ENCODE results near the gene CCN6.

The CCN6 gene

GRCh38 chr6:112029045-112029822 lies 24.7 kb upstream of the CCN6 start (continued):
- TF ChIP-seq ZNF660 (tag by site-specific recombination; IDR thresholded peaks at IDR 0.05): peak; percentile 55; the same call in 1 of the 2 replicates
- peak; percentile 85 for TF ChIP-seq ZBTB17 (tag by site-specific recombination; IDR thresholded peaks at IDR 0.05)
- TF ChIP-seq ZNF768 (tag by site-specific recombination; IDR thresholded peaks at IDR 0.05): no peak

- POLR2A ChIA-PET: no interaction called here
- CTCF ChIA-PET: interaction anchor here (0.6 to 3.3 kb wide), 5 partner anchors 8 to 436 kb away, joined by 3 to 19 read pairs (median 3); no protein-coding TSS in a partner anchor
Observed at GRCh38 chr6:112030206-112030960, 23.5 kb upstream of the CCN6 start.

More at GRCh38 chr6:112030206-112030960, 23.5 kb upstream of the CCN6 start:
- no peaks in the 10 kb centered on the region for H3K9me3 ChIP-seq (ENCODE audit: control insufficient read depth, insufficient read depth, low read depth, low read length)
- TF ChIP-seq ZSCAN18 (tag by site-specific recombination; IDR thresholded peaks at IDR 0.05) (no peak), KLF7 (tag by site-specific recombination; IDR thresholded peaks at IDR 0.05; ENCODE audit: borderline replicate concordance) (no peak), RBAK (tag by site-specific recombination; IDR thresholded peaks at IDR 0.05) (no peak), ZNF830 (tag by site-specific recombination; IDR thresholded peaks at IDR 0.05; ENCODE audit: low read depth) (no peak), ZNF416 (tag by site-specific recombination; IDR thresholded peaks at IDR 0.05) (no peak), ZNF513 (tag by site-specific recombination; IDR thresholded peaks at IDR 0.05) (no peak), SCRT1 (tag by site-specific recombination; IDR thresholded peaks at IDR 0.05; ENCODE audit: borderline replicate concordance) (no peak), SP3 (tag by site-specific recombination; IDR thresholded peaks at IDR 0.05) (no peak), ZNF239 (tag by site-specific recombination; IDR thresholded peaks at IDR 0.05) (no peak), ZNF350 (tag by site-specific recombination; IDR thresholded peaks at IDR 0.05) (no peak), ZNF138 (tag by site-specific recombination; IDR thresholded peaks at IDR 0.05; ENCODE audit: borderline replicate concordance) (no peak), ZNF621 (tag by site-specific recombination; IDR thresholded peaks at IDR 0.05) (no peak), ZNF549 (tag by site-specific recombination; IDR thresholded peaks at IDR 0.05) (no peak), ZNF629 (tag by site-specific recombination; IDR thresholded peaks at IDR 0.05) (no peak), ZFHX2 (tag by site-specific recombination; conservative IDR thresholded peaks at IDR 0.05) (no peak), ZNF2 (tag by site-specific recombination; IDR thresholded peaks at IDR 0.05) (no peak), ZSCAN23 (tag by site-specific recombination; IDR thresholded peaks at IDR 0.05) (no peak), ZNF398 (tag by site-specific recombination; IDR thresholded peaks at IDR 0.05) (no peak), ZNF837 (tag by site-specific recombination; IDR thresholded peaks at IDR 0.05) (no peak)
- H3K4me1 ChIP-seq (ENCODE audit: control insufficient read depth, insufficient read depth, low read length): no peaks in the 10 kb centered on the region
- no peaks in the 10 kb centered on the region for H3K36me3 ChIP-seq (ENCODE audit: control insufficient read depth in 2 of 2, insufficient read depth in 1 of 2, low read length in 2 of 2)
- H3K27ac ChIP-seq (ENCODE audit: extremely low read depth, low read depth, low read length): no peak overlapping the region
- H3K4me3 ChIP-seq (ENCODE audit: low read depth, low read length): no peak overlapping the region

Data from HEK293 (cell line).